CD14-positive monocyte (primary cell): ENCODE results near the gene GNAI1. TPM values are rescaled to one million over a fixed set of nuclear protein-coding genes. Genes with fewer than 3 reads are reported as not detected.

Experiments used
- DNase-seq, 3 donors: peaks; one replicate each; pipeline ENCODE4 v3.0.0-alpha.2; 2011 to 2022
- H2AFZ ChIP-seq: 2 replicates; pipeline ENCODE4 v1.6.0; 2012; ENCODE audit warnings: mild to moderate bottlenecking, low read depth, low read length, inconsistent platforms; ENCODE audit not compliant: insufficient read depth, poor library complexity, severe bottlenecking
- H3K27ac ChIP-seq, 2 donors: 1 replicate in 1 of 2; 2 replicates in 1 of 2; pipeline ENCODE4 v1.5.1; 2012 to 2013; ENCODE audit warnings: low read length in 2 of 2, control low read depth in 1 of 2, inconsistent platforms in 1 of 2, low read depth in 1 of 2, mild to moderate bottlenecking in 1 of 2
- H3K27me3 ChIP-seq, 2 donors: one replicate each; pipeline versions ENCODE4 v1.6.0 to v1.6.1; 2011 to 2013; ENCODE audit warnings: low read length in 2 of 2; ENCODE audit not compliant: control insufficient read depth in 2 of 2, insufficient read depth in 2 of 2
- H3K36me3 ChIP-seq, 2 donors: replicated peaks in 1 of 2; 1 replicate in 1 of 2; 2 replicates in 1 of 2; pipeline versions ENCODE4 v1.5.1 to v1.6.1; 2012 to 2013; ENCODE audit warnings: low read length in 2 of 2, control low read depth in 1 of 2, inconsistent platforms in 1 of 2, mild to moderate bottlenecking in 1 of 2; ENCODE audit not compliant: insufficient read depth in 2 of 2, control insufficient read depth in 1 of 2
- H3K4me1 ChIP-seq, 2 donors: 1 replicate in 1 of 2; 2 replicates in 1 of 2; pipeline versions ENCODE4 v1.5.1 to v1.6.1; 2012 to 2013; ENCODE audit warnings: low read length in 2 of 2, control low read depth in 1 of 2, inconsistent platforms in 1 of 2, mild to moderate bottlenecking in 1 of 2, moderate library complexity in 1 of 2; ENCODE audit not compliant: insufficient read depth in 2 of 2, control insufficient read depth in 1 of 2
- H3K4me2 ChIP-seq: replicated peaks from 2 replicates; pipeline ENCODE3; 2012; ENCODE audit warnings: low read length, moderate library complexity, mild to moderate bottlenecking; ENCODE audit not compliant: poor library complexity, severe bottlenecking; ENCODE audit errors: extremely low read depth
- H3K4me3 ChIP-seq, 3 experiments: fragments of 200-600 bp in 1 of 3; sonication (generic) in 1 of 3; replicated peaks in 1 of 3; 1 replicate in 2 of 3; 2 replicates in 1 of 3; pipeline ENCODE4 v1.5.1; 2011 to 2013; ENCODE audit warnings: low read length in 3 of 3, mild to moderate bottlenecking in 3 of 3, control low read depth in 2 of 3, low read depth in 2 of 3, inconsistent platforms in 1 of 3, moderate library complexity in 1 of 3
- H3K79me2 ChIP-seq: 2 replicates; pipeline ENCODE4 v1.6.0; 2012; ENCODE audit warnings: mild to moderate bottlenecking, control low read depth, inconsistent platforms, low read length, moderate library complexity; ENCODE audit not compliant: insufficient read depth
- H3K9ac ChIP-seq: 2 replicates; pipeline ENCODE4 v1.6.0; 2017; ENCODE audit warnings: low read length, mild to moderate bottlenecking; ENCODE audit not compliant: insufficient read depth, poor library complexity, severe bottlenecking
- H3K9me3 ChIP-seq, 2 donors: replicated peaks in 1 of 2; 1 replicate in 1 of 2; 2 replicates in 1 of 2; pipeline versions ENCODE4 v1.5.1 to v1.6.1; 2012 to 2013; ENCODE audit warnings: low read length in 2 of 2, control low read depth in 1 of 2; ENCODE audit not compliant: control insufficient read depth in 1 of 2, insufficient read depth in 1 of 2
- H4K20me1 ChIP-seq: 2 replicates; pipeline ENCODE4 v1.6.0; 2012; ENCODE audit warnings: mild to moderate bottlenecking, low read length, control low read depth, moderate library complexity; ENCODE audit not compliant: insufficient read depth
- H3K27ac Mint-ChIP-seq, 7 donors: one replicate each; pipeline ENCODE4 v1.8.0; 2020; ENCODE audit warnings: mild to moderate bottlenecking in 7 of 7, mixed read lengths in 7 of 7, moderate library complexity in 6 of 7, inconsistent platforms in 2 of 7
- H3K27me3 Mint-ChIP-seq, 3 donors: one replicate each; pipeline ENCODE4 v1.8.0; 2021 to 2022; ENCODE audit warnings: low read depth in 3 of 3, mild to moderate bottlenecking in 3 of 3, mixed read lengths in 3 of 3, moderate library complexity in 3 of 3, inconsistent platforms in 1 of 3
- H3K36me3 Mint-ChIP-seq, 2 donors: one replicate each; pipeline ENCODE4 v1.8.0; 2020; ENCODE audit warnings: mixed read lengths in 2 of 2, inconsistent platforms in 1 of 2, mild to moderate bottlenecking in 1 of 2
- H3K4me1 Mint-ChIP-seq: one replicate; pipeline ENCODE4 v1.8.0; 2020; ENCODE audit warnings: mild to moderate bottlenecking, mixed read lengths
- H3K4me3 Mint-ChIP-seq, 2 donors: one replicate each; pipeline ENCODE4 v1.8.0; 2020; ENCODE audit warnings: mild to moderate bottlenecking in 2 of 2, mixed read lengths in 2 of 2, moderate library complexity in 1 of 2
- H3K9me3 Mint-ChIP-seq, 7 donors: one replicate each; pipeline ENCODE4 v1.8.0; 2020 to 2022; ENCODE audit warnings: mixed read lengths in 7 of 7, mild to moderate bottlenecking in 6 of 7, moderate library complexity in 6 of 7, inconsistent platforms in 2 of 7
- CTCF ChIP-seq: fragments of 200-600 bp; IDR thresholded peaks from one replicate; pipeline ENCODE4 v1.8.0; 2022; ENCODE audit warnings: antibody characterized with exemption, mild to moderate bottlenecking
- WGBS: methylation state at CpG from one replicate; pipeline ENCODE4 v1.1.5; 2013; ENCODE audit warnings: missing lambda C conversion rate; ENCODE audit not compliant: insufficient coverage; 5-methylcytosine and 5-hydroxymethylcytosine counted together
- intact Hi-C, 2 donors: fragments of 100-400 bp; cut with micrococcal nuclease; formaldehyde crosslinking; loops; one replicate each; pipeline versions ENCODE4 v1.15.0 to v1.15.1; 2023
- polyA plus RNA-seq, 3 donors: library from polyadenylated mRNA; depleted of rRNA in 1 of 3; unstranded in 2 of 3; stranded (reverse) in 1 of 3; fragments of 300-500 nt in 2 of 3; fragments of >200 nt in 1 of 3; fragmentation: Illumina TruSeq in 2 of 3; gene quantifications; 1 replicate in 2 of 3; 2 replicates in 1 of 3; pipeline ENCODE4 v1.2.3, GENCODE V29; 2012 to 2021

GNAI1 gene
- polyA plus RNA-seq, 3 donors = 0.72 to 1.0 (median 0.79) TPM

GRCh38 chr7:80098795-80099194 is 35.8 kb upstream of the GNAI1 start:
- Mint-ChIP-seq H3K27me3 (peaks cover 0 to 1% (median 0%) of the 10 kb centered on the region in 3 donors), H3K27ac (no peak overlapping the region), H3K4me3 (no peak overlapping the region), H3K36me3 (no peaks in the 10 kb centered on the region), H3K4me1 (no peaks in the 10 kb centered on the region), H3K9me3 (peaks cover 0 to 3% (median under 1%) of the 10 kb centered on the region in 7 donors)
- no peak for DNase-seq
- no peaks in the 10 kb centered on the region for H4K20me1 ChIP-seq
- H3K4me1 ChIP-seq = no peaks in the 10 kb centered on the region
- no peaks in the 10 kb centered on the region for H3K9me3 ChIP-seq
- no peaks in the 10 kb centered on the region for H3K27me3 ChIP-seq
- no peaks in the 10 kb centered on the region for H3K79me2 ChIP-seq
- no peak overlapping the region for H3K4me3 ChIP-seq
- no peak overlapping the region for H3K4me2 ChIP-seq
- TF ChIP-seq CTCF = peak; percentile 32
- WGBS = 93% methylated on average over 6 of the region's 6 CpGs
- no peak overlapping the region for H3K27ac ChIP-seq
- no peaks in the 10 kb centered on the region for H3K36me3 ChIP-seq
- intact Hi-C loops = no loop called here
- no peak overlapping the region for H2AFZ ChIP-seq
- H3K9ac ChIP-seq = no peak overlapping the region

- Histone ChIP-seq H3K9me3 (no peaks in the 10 kb centered on the region), H3K4me1 (peaks cover 2% of the 10 kb centered on the region in 2 donors), H3K27ac (no peak overlapping the region), H3K9ac (no peak overlapping the region), H3K36me3 (no peaks in the 10 kb centered on the region), H3K4me2 (no peak overlapping the region), H3K4me3 (no peak overlapping the region), H3K79me2 (no peaks in the 10 kb centered on the region), H4K20me1 (no peaks in the 10 kb centered on the region), H2AFZ (no peak overlapping the region), H3K27me3 (no peaks in the 10 kb centered on the region)
- intact Hi-C loops = no loop called here
- H3K27ac Mint-ChIP-seq = no peak overlapping the region
- H3K36me3 Mint-ChIP-seq = no peaks in the 10 kb centered on the region
- H3K9me3 Mint-ChIP-seq = peaks cover 0 to 3% (median 2%) of the 10 kb centered on the region in 7 donors
- no peak for TF ChIP-seq CTCF
- DNase-seq = no peak
- peaks cover 0 to 1% (median 0%) of the 10 kb centered on the region in 3 donors for H3K27me3 Mint-ChIP-seq
- H3K4me3 Mint-ChIP-seq = no peak overlapping the region
- WGBS = no CpG with 5 or more reads among the region's 4 CpGs
- H3K4me1 Mint-ChIP-seq = peaks cover 2% of the 10 kb centered on the region
These were observed 34.4 kb upstream of the GNAI1 start for GRCh38 chr7:80100254-80100653.
